ENCODE measurements around the gene PTPN4. TPM values are rescaled to one million over a fixed set of nuclear protein-coding genes. Genes with fewer than 3 reads are reported as not detected.

The PTPN4 gene
- total and polyA plus RNA-seq, 11 donors, result 3.6 to 49.0 (median 43.0) TPM

DNA sequence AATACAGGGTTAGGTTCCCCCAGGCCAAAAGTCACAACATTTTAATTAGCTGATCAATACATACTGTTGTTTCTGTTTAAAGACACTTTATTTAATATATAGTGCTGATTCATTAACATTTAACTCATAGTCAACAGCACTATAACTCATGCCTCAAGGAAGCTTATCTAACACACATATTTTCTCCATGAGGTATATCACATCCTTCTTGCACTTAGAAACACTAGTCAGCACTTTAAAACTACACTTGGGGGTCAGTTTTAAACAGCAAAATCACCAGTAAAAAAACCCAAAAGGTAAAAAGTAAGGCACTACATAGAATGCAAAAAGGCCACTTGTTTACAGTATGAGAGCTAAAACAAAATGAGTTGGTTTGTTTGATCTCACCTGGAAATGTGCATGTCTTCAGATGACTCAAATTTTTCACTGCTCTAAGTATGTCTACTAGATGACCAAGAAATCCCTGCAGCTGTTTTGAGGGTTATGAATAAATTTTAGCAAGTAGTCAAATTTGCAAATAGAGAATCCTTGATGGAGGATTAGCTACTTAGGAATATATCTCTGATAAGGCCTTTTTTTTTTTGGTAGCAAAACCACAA, 199.0 kb downstream of the PTPN4 start:
- H3K27ac ChIP-seq, result no peak overlapping the region
- no peaks in the 10 kb centered on the region for H3K27me3 ChIP-seq
- intact Hi-C loops (cut with DNase I), result no loop called here
- ATAC-seq (no peak), DNase-seq (no peak)
- H3K9me3 ChIP-seq, result peaks cover 0 to 5% (median 0%) of the 10 kb centered on the region in 12 donors
- peaks cover 0 to 83% (median 34%) of the 10 kb centered on the region in 9 donors for H3K36me3 ChIP-seq
- H3K4me3 ChIP-seq, result no peak overlapping the region
- TF ChIP-seq, protein P1, sequence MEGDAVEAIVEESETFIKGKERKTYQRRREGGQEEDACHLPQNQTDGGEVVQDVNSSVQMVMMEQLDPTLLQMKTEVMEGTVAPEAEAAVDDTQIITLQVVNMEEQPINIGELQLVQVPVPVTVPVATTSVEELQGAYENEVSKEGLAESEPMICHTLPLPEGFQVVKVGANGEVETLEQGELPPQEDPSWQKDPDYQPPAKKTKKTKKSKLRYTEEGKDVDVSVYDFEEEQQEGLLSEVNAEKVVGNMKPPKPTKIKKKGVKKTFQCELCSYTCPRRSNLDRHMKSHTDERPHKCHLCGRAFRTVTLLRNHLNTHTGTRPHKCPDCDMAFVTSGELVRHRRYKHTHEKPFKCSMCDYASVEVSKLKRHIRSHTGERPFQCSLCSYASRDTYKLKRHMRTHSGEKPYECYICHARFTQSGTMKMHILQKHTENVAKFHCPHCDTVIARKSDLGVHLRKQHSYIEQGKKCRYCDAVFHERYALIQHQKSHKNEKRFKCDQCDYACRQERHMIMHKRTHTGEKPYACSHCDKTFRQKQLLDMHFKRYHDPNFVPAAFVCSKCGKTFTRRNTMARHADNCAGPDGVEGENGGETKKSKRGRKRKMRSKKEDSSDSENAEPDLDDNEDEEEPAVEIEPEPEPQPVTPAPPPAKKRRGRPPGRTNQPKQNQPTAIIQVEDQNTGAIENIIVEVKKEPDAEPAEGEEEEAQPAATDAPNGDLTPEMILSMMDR (IDR thresholded peaks at IDR 0.05), result no peak
- TF ChIP-seq POLR2A (IDR thresholded peaks at IDR 0.05), result no peak
- H3K4me1 ChIP-seq, result peaks cover 0 to 5% (median 0%) of the 10 kb centered on the region in 12 donors

GRCh38 chr2:119960821-119961220, 201.1 kb downstream of the PTPN4 start:
- no peak overlapping the region for H3K27ac ChIP-seq
- peaks cover 0 to 5% (median 0%) of the 10 kb centered on the region in 12 donors for H3K9me3 ChIP-seq
- intact Hi-C loops (cut with DNase I), result no loop called here
- no peak overlapping the region for H3K4me3 ChIP-seq
- ATAC-seq (no peak), DNase-seq (no peak)
- H3K36me3 ChIP-seq, result peaks cover 0 to 87% (median 40%) of the 10 kb centered on the region in 9 donors
- peaks cover 0 to 5% (median 0%) of the 10 kb centered on the region in 12 donors for H3K4me1 ChIP-seq
- WGBS, 4 donors, result 82 to 87% (median 85%) methylated on average over 2 of the region's 2 CpGs
- TF ChIP-seq, protein P1 (IDR thresholded peaks at IDR 0.05), result no peak
- no peak for TF ChIP-seq POLR2A (IDR thresholded peaks at IDR 0.05)
- H3K27me3 ChIP-seq, result no peaks in the 10 kb centered on the region

- H3K9me3 ChIP-seq, result peaks cover 0 to 6% (median 0%) of the 10 kb centered on the region in 12 donors
- intact Hi-C loops (cut with DNase I), result no loop called here
- TF ChIP-seq POLR2A (IDR thresholded peaks at IDR 0.05), result no peak
- TF ChIP-seq, protein P1 (IDR thresholded peaks at IDR 0.05), result no peak
- no peaks in the 10 kb centered on the region for H3K27me3 ChIP-seq
- H3K4me3 ChIP-seq, result no peak overlapping the region
- no peak for DNase-seq
- no peak for ATAC-seq
- H3K36me3 ChIP-seq, result peaks cover 0 to 15% (median 7%) of the 10 kb centered on the region in 9 donors
- H3K27ac ChIP-seq, result no peak overlapping the region
- H3K4me1 ChIP-seq, result peaks cover 0 to 8% (median 0%) of the 10 kb centered on the region in 12 donors
Measured at GRCh38 chr2:119981896-119982295, 222.2 kb downstream of the PTPN4 start.

DNA sequence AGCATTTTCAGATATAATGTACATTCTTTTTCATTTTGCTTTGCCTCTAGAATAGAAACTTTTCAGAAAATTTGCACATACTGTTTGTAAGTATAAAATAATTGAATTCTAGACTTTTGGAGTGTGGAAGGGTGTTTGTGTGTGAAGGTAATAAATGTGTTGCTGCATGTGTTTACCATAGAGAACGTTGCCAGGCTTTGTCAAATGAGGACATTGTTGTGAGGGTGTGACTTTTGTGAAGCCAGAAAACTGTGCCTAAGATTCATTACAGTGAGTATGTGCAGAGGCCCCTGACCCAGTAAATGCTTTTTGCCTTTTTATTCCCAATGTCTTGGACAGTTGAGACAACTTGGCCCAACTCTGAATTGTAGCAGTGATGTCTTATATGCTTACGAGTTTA, 222.8 kb downstream of the PTPN4 start:
- Histone ChIP-seq H3K27me3 (no peaks in the 10 kb centered on the region), H3K4me1 (peaks cover 0 to 8% (median 0%) of the 10 kb centered on the region in 12 donors), H3K27ac (no peak overlapping the region), H3K36me3 (peaks cover 0 to 8% (median 2%) of the 10 kb centered on the region in 9 donors), H3K9me3 (peaks cover 0 to 6% (median 0%) of the 10 kb centered on the region in 12 donors), H3K4me3 (no peak overlapping the region)
- 58 to 77% (median 70%) methylated on average over 2 of the region's 2 CpGs for WGBS, 4 donors
- no peak for ATAC-seq
- intact Hi-C loops (cut with DNase I), result no loop called here
- TF ChIP-seq, protein P1 (IDR thresholded peaks at IDR 0.05), result no peak
- TF ChIP-seq POLR2A (IDR thresholded peaks at IDR 0.05), result no peak
- no peak for DNase-seq
